ENCODE results near the gene FMO1.
"Not testable (repeated sequence)": the region's sequence is repeated elsewhere in the genome, so short reads cannot be mapped to it uniquely, and the experiment has no call there.

FMO1 gene

GRCh38 chr1:171279678-171280077 lies 31.4 kb downstream of the FMO1 start:
- DNase-seq (ENCODE audit: insufficient read length, low spot score) (no peak), FAIRE-seq (no peak)
- no peak for TF ChIP-seq CTCF (IDR thresholded peaks at IDR 0.05; ENCODE audit: insufficient read depth, missing control alignments)

- DNase-seq (ENCODE audit: insufficient read length, low spot score), result no peak
- no peak for FAIRE-seq
- TF ChIP-seq CTCF (IDR thresholded peaks at IDR 0.05; ENCODE audit: insufficient read depth, missing control alignments), result no peak
Measured at GRCh38 chr1:171280599-171280998, 32.3 kb downstream of the FMO1 start.

- TF ChIP-seq CTCF (IDR thresholded peaks at IDR 0.05; ENCODE audit: insufficient read depth, missing control alignments), result no peak
- DNase-seq (ENCODE audit: insufficient read length, low spot score) (no peak), FAIRE-seq (no peak)
Measured at GRCh38 chr1:171286032-171286705, 37.9 kb downstream of the FMO1 start.

- DNase-seq (ENCODE audit: insufficient read length, low spot score) (peak; percentile 38), FAIRE-seq (peak; percentile 98)
- TF ChIP-seq CTCF (IDR thresholded peaks at IDR 0.05; ENCODE audit: insufficient read depth, missing control alignments), result no peak
Measured at GRCh38 chr1:171290621-171291020, 42.3 kb downstream of the FMO1 start.

GRCh38 chr1:171292799-171293198 lies 44.5 kb downstream of the FMO1 start:
- DNase-seq (ENCODE audit: insufficient read length, low spot score) (no peak), FAIRE-seq (no peak)
- no peak for TF ChIP-seq CTCF (IDR thresholded peaks at IDR 0.05; ENCODE audit: insufficient read depth, missing control alignments)

- not testable (repeated sequence) for FAIRE-seq; DNase-seq (ENCODE audit: insufficient read length, low spot score)
Measured at GRCh38 chr1:171295383-171295782, 47.1 kb downstream of the FMO1 start.

GRCh38 chr1:171295821-171296220 lies 47.5 kb downstream of the FMO1 start:
- TF ChIP-seq CTCF (IDR thresholded peaks at IDR 0.05; ENCODE audit: insufficient read depth, missing control alignments), result no peak
- FAIRE-seq, result no peak
- DNase-seq (ENCODE audit: insufficient read length, low spot score), result no peak

GRCh38 chr1:171296897-171297296 lies 48.6 kb downstream of the FMO1 start:
- TF ChIP-seq CTCF (IDR thresholded peaks at IDR 0.05; ENCODE audit: insufficient read depth, missing control alignments), result no peak
- FAIRE-seq (no peak), DNase-seq (ENCODE audit: insufficient read length, low spot score) (no peak)
